Measurements from ENCODE around the gene SPTBN5.
A peak's percentile ranks its signal among the peaks of the same experiment; 100 is the strongest.

SPTBN5 gene

DNA sequence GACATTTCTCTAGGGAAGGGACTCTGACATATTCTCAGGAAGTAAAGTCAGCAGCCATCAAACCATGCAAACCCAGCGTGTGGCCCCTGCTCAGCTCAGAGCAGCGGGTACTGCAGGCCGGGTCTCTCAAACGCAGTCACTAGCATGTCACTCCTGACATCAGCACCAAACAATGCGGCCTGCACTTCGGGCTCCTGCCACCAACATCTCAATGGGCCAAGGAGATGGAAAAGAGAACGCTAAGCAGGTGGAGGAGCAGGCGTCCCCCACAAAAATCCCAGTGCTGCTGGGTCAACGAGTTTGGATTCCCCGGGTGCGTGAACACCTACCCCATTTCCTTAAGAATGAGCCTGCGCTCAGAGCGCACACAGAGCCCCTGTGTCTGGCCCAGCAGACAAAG, 9.9 kb upstream of the SPTBN5 start:
- no peak for DNase-seq (ENCODE audit: low spot score)

DNA sequence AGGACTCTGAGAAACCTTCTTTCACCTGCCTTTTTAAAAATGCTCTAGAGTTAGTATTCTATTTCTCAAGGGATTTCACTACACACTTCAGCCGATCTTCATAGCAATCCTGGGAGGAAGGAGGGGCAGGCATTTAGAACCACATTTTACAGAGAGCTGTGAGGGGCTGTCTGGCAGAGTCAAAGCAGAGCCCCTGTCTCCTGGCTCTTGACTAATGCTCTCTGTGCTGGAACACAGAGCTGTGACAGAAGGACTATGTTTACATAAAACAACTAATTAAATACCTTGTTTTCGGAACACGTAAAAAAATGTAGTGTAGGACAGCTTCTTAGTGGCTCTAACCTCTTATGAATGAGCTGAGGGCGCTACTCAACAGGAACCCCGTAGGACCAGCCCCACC, 7.6 kb upstream of the SPTBN5 start:
- no peak for DNase-seq (ENCODE audit: low spot score)

DNA sequence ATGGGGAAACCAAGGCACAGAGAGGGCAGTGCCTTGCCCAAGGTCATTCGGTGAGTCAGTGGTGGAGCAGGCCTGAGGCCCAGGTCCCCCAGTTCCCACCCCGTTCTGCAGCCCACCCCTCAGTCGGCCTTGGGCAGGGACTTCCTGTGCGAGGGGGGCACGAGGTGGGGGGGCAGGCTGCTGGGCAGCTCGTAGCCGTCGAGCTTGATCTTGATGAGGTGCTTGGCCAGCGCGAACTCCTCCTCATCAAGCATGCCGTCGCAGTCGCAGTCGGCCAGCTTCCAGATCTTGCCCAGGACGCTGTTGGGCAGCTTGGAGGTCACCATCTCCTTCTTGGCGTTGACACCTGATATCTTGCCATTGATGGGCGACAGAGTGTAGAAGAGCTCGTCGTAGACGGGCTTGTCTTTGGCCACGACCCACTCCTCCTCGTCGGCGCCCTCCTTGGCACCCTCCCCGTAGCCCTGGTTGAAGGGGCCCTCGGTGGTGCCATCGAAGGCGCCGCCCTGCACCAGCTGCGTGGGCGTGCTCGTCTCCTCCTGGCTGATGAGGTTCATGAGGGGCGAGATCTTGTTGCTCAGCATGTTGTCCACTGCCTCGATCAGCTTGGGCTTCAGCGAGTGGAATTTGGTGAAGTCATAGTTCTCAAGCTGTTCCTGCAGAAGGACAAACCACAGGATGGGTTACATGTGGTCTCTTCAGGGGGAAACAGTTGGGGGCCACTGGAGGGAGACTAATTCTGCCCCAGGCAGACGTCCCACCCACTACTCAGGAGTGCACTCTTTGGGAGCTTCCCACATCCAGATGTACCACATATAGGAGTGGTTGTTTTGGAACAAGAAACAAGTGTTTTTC, 6.9 kb upstream of the SPTBN5 start:
- no peak for DNase-seq (ENCODE audit: low spot score)

DNA sequence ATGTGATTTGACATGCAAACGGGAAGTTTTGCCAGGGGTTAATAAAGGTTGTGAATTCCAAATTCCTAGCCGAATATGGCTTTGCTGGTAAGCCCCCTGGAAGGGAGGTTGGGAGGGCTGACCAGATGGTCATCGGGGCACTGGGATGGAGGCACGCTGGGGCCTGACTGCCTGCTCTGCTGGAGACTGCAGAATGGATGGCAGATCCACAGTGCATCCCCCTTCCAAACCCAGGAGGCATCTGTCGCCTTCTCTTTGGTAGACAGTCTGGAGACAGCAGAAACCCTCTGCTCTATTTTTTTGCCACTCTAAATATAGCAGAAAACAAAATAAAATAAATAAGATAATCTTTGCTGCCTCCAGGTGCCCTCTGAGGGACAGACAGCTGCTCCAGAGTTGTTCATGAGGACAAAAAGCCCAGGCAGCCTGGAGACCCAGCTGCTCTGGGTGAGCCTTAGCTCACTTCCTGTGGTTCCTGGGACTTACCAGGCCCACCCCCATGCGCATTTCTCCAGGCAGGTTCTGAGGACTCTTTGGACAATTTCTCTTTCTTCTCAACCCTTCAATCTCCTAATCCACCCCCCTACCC, 6.1 kb upstream of the SPTBN5 start:
- no peak for DNase-seq (ENCODE audit: low spot score)

DNA sequence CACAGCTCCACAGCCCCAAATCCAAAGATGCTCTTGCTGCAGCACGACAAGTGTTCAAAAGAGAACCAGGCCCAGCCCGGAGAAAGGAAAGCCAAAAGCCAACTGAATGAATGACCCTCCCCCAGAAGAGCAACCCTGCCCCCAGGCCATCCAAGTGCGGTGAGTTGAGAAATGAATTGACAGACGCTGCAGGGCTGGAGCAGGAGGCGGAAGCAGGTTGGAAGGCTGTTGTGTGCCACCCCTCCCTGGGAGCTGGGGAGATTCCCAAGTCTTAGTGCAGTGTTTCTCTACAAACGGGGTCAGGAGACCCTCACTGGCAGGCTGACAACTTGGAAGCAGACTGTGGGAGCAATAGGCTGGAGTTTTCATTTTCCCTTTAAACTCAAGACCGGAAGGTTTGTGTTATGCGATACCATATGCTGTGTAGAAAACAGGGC, 3.5 kb upstream of the SPTBN5 start:
- no peak for DNase-seq (ENCODE audit: low spot score)

DNA sequence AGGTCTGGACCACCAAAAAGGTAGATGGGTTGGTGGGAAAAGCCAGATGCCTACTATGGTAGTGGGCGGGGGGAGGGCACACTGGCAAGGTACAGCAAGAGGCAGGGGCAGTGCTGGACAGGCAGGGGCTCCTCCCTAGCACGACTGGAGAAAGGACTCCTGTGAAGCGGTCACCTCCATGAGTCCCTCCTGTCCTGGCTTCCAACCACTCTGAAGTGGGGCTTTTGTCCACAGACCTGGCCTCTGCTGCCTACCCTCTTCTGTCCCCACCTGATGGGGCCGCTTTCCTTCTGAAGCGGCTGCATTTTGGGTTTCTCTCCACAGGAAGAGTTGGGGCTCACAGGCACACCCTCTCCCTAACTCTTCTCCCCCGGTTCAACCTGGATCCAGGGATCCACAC, 2.7 kb upstream of the SPTBN5 start:
- DNase-seq (ENCODE audit: low spot score): no peak

DNA sequence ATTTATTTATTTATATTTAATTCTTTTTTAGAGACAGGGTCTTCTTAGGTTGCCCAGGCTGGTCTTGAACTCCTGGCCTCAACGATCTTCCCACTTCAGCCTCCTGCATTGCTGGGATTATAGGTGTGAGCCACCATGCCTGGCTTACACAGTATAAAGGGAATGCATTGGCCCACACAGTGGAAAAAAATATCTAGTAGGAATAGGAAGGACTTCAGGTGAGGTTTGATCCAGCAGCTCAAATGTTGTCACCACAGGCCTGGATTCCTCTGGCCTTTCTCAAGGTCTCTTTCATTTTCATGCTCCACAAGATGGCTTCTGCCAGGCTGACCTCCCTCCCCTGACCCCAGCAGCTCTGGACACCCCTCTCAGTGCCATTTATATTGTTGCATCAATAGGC, 2.1 kb upstream of the SPTBN5 start:
- no peak for DNase-seq (ENCODE audit: low spot score)

DNA sequence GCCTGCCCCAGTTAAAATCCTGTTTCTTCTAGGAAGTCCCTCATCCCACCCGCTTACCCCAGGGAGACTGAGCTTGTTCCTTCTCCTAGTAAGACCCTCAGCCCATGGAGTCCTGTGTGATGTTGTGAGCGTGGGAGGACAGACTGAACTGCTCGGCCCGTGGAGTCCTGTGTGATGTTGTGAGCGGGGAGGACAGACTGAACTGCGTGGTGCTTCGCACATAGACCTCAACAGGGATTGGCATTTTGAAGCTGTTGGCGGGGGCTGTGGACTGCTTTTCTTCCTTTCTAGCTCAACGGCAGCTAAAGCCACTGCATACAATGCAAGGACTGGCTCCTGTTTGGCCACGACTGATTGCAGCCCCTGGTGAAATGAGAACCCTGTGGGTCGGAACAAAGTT, 1.6 kb upstream of the SPTBN5 start:
- no peak for DNase-seq (ENCODE audit: low spot score)

DNA sequence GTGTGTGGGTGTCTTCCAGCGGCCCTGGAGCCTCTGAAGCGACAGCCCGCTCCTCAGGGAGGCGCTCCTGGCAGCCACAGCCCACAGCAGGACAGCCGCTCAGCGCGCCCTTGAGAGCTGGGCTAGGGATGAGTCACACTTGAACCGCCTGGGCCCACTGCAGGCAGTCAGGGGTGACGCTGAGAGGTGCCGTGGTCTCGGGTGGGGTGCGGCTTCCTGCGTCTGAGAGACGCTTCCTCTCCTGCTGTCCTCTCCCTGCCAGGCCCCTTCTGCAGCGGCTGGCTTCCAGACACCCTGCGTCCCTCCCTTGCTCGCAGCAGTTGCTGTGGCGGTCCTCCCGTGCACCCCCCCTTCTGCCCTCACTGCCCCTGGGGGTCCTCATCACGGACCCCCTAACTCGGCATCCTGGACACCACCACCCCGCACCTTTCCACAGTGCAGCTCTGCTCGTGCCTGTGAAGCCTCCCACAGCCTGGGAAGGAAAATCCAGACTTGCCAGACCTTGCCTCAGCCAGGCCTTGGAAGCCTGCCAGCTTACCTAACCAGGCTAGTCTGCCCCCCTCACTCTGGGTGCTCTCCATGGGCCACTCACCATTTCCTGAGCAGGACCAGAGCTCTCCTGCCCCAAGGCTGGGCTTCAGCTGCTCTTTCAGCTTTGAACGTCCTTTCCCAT, 1.1 kb upstream of the SPTBN5 start:
- peak; percentile 95 for DNase-seq (ENCODE audit: low spot score)

DNA sequence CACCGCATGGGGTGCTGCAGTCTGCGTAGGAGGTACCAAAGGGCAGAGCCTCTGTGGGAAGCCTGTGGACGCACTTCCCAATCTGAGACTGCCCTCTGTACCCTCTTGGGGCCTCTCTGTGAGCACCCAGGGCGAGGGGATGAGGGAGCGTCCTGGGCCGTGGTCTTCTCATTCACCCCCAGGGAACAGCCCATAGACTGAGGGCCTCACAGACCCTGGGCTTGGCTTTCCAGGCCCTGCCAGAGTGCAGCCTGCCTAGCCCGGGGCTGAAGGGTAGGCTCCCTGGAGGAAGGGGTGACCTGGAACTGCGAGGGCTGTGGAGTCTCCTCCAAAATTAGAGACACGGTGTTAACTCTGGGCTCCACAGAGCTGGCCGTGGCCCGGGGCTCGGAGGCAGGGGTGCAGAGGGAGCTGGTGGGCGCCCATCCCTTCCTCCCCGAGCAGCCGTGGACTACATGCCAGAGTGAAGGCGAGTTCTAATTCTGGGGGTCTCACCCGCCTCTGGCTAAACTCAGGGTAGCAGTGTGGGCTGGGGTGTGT, 468 bp upstream of the SPTBN5 start:
- no peak for DNase-seq (ENCODE audit: low spot score)

DNA sequence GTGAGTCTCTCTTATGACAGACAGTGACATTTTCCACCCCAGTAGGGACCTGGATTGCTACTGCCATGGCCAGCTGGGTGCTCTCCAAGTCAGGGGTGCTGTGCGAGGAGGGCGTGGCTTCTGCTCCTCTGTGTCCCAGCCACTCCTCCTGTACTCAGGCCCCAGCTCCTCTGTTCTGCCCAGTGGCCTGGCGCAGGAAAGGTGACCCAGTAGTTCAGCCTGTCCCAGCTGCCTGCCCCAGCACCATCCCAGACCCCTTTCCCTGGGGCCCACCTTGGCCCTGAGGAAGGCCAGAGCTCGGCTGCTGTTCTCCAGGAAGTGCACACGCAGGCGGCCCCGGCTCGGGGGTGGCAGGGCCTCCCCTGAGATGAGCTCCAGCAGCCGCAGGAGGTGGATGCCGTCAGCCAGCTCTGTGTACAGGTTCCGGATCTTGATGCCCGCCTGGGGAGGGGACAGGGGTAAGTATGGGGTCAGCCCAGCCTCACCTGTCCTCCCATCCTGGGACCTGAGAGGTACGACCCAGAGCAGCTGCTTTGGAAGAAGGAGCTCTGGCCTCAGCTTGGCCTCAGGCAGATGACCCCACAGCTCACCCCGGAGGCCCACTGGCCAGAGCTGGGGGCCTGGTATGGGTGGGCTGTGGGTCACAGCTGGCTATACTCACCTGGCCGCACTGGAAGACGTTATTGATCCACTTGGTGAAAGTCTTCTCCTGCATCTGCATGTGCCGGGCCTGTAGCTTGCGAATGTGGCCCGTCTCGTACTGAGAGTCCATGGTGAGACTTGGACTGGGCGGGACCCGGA, 1.0 kb downstream of the SPTBN5 start:
- no peak for DNase-seq (ENCODE audit: low spot score)

DNA sequence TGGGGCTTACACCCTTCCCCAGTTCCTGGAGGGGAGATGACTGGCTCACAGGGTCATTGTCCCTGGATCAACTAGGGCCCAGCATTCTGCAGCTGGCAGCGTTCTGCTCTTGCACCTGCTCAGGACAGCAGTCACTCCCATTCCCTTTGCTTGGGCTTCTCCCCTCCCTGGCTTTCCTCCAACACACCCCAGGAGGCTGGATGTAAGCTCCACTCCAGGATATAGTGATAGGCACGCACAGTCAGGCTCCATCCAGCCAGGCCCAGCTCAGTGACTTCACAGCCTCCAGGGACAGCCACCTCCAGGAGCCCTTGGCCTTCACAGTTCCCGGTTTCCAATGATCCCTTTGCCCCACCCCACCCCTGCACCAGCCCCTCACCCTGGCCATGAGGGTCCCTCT, 1.9 kb downstream of the SPTBN5 start:
- no peak for DNase-seq (ENCODE audit: low spot score)

DNA sequence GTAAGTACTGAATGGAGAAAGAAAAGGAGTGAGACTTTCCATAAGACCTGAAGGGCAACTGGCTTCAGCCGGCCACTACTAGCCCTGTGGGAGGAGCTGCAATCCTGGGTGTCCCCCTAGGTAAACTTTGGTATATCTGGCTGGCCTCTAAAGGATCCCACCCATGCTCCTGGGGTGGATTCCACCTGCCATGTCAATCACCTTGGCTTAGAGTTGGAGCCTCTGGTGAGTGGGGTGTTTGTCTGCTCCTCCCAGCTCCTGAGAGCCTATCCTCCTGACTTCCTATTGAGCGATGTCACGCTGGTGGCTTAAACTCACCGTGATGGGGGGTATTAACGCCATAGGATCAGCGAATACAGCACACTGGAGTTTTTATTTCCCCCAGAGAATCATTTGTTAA, 2.6 kb downstream of the SPTBN5 start:
- no peak for DNase-seq (ENCODE audit: low spot score)

DNA sequence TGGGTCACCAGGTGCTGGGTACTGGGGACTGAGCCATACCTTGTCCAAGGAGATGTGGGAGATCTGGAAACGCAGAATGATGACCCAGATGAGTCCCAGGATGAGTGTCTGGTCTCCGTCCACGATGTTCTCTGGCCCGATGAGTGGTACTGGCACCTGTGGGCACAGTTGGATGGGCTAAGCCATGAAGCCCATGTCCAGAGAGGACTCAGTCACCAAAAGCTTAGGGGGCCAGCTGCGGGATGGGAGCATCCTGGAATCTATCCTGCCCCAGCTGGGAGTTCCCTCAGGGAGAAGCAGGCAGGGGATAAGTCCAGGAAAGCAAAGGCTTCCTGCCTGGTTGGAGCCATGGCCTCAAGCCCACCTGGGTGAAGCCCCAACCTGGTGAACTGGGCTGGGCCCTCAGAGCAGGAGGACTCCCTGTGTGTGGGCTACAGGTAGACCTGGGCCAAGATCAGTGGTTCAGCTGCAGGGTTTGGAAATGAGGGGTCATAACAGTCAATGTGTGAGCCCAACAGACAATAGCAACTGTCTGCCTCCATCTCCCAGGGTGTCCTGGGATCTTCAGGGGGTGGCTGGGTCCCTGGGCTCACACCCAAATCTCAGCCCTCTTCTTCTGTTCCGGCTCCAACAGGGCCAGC, 3.7 kb downstream of the SPTBN5 start:
- no peak for DNase-seq (ENCODE audit: low spot score)

DNA sequence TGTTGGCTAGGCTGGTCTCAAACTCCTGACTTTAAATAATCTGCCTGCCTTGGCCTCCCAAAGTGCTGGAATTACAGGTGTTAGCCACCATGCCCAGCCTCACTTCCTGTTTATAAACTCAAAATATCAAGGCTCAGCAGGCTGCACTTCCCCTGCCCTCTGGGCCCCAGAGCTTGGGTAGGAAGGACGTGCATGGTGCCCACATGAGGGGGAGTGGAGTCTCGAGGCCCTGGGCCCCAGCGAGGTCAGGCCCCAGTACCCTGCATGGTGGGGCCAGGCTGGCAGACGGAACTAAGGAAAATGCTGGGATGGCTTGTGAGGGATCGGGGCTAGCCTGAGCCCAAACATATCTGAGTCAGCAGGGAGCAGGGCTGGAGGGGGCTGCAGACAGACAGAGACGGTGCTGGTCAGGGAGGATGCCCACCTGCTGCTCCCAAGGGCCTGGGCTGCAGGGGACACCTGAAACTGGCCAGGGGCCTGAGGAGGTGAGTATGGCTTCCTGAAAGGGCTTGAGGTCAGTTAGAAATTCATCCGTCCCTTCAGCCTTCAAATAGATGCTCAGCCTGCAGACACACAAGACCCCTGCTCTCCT, 5.1 kb downstream of the SPTBN5 start:
- DNase-seq (ENCODE audit: low spot score): no peak

DNA sequence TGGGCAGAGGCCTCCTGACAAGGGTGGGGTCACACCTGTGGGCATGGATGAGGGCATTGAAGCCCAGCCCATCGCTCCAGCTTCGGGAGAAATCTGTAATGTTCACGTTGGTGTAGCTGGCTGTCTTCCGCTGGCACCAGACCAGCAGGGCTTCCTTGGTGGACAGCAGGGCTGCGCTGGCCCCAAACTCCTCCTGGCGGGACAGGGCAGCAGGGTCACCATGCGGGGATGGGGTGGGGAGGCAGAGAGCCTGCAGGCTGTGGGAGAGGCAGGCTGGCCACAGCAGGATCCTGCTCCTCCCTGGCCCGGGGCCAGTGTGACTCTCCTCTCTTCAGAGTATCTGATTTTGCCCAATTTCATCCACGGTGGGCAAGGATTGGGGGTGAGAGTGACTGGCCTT, 6.0 kb downstream of the SPTBN5 start:
- DNase-seq (ENCODE audit: low spot score): no peak

DNA sequence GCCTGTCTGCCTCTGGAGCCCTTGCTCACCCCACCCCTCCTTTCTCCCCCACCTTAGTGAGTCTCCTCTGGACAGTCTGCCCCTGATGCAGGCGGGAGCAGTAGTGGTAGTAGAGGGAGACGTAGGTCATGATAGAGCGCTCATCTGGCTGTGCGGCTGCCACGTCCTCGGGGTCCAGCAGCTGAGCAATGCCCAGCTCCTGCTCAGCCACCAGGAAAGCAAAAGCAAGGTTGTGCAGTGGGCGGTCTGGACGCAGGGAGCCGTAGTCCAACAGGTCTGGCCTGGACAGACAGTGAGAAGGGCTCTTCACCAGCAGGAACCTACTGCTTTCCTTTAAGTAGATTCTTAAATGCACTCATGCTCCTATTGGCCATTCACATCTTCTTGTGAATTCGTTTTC, 6.7 kb downstream of the SPTBN5 start:
- DNase-seq (ENCODE audit: low spot score): no peak

DNA sequence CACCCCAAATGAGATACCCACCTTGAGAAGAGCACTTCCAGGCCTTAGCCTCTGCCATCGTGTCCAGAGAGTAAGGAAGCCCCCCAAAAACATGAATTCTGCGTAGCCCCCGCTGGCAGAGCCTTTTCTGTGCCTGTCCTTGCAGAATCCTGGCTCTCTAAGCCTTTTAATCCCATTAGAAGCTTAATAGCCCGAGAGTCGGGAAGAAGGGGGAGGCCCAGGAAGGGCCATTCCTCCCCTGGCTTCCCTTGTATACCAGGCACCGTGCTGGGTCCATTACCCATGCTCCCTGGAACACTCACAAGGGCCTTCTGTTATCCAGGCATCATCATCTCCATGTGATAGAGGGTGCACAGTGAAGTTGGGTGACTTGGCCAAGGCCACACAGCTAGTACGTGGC, 7.1 kb downstream of the SPTBN5 start:
- no peak for DNase-seq (ENCODE audit: low spot score)

DNA sequence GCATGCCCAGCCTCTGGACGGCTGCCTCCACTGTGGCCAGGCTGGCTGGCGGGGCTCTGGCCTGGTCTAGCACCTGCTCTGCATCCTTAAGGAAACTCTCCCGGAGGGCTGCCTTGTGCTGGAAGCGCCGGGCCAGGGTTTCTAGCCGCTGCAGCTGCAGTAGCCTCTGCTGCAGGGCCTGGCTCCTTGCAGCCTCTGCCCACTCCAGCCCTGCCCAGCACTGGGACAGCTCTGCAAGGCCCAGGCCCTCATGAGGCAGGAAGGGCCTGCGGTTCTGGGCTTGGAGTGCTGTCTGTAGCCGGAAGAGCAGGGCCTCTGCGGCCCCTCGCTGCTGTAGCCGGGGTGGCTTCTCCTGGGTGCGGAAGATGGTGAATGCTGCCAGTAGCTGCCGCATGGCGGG, 8.0 kb downstream of the SPTBN5 start:
- DNase-seq (ENCODE audit: low spot score): no peak

DNA sequence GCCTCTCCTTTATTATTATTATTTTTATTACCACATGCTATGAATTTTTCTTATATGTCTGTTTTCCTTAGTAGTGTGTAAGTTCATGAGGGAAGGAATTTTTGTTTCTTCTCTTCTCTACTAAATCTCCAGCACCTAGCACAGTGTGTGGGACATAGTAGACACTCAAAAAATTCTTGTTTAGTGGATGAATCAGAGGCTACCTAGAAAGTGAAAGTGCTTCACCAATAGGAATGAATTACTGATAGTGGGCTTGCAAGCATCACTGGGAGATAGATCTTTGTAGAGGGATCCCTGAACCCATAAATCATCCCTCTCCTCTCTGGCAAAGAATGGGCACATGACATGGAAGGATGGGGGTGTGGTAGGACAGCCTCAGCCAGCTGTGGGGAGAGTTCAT, 8.5 kb downstream of the SPTBN5 start:
- DNase-seq (ENCODE audit: low spot score): no peak

DNA sequence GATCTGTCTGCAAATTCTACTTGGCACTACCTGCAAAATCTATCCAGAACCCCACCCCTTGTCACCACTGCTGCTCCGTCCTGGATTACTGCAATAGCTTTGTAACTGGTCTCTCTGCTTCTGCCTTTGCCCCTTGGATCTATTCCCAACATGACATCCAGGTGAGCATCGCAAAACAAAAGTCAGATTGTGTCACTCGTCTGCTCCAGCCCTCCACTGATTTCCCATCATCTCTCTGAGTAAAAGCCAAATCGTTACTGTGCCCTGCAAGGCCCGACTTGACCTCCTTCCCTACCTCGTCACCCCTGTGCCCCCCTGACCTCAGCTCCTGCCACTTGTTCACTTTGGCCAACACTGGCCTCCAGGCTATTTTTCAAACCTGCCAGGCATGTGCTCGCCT, 9.4 kb downstream of the SPTBN5 start:
- no peak for DNase-seq (ENCODE audit: low spot score)

DNA sequence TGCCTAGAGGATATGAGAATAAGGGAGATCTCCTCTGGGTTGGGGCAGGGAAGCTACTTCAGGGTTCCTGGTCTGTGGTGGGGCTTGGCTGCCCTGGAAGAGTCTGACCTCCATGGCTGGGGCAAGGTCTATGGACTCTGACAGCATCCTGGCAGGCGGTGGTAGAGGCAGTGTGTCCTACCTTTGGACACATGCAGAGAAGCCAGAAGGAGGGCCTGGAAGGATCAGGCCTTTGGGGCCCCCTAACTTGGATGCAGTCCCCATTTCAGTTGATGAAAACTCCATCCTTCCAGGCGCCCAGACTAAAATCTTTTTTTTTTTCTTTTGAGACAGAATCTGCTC, 10.4 kb downstream of the SPTBN5 start:
- DNase-seq (ENCODE audit: low spot score): no peak
